Thyroid gland (tissue), 4 donors: ENCODE data around the gene LAMC1.

Experiments used
- POLR2A ChIP-seq, 2 donors: fragments of 450-650 bp; IDR thresholded peaks; one replicate each; pipeline ENCODE4 v1.6.1; 2017; ENCODE audit warnings: antibody characterized with exemption in 2 of 2, mild to moderate bottlenecking in 2 of 2, moderate library complexity in 1 of 2
- TF ChIP-seq, protein P1 (sequence below), 6 experiments: fragments of 200-600 bp in 3 of 6; fragments of 450-650 bp in 3 of 6; sonication (generic) in 3 of 6; IDR thresholded peaks; one replicate each; pipeline ENCODE4 v1.5.1; 2016 to 2019; ENCODE audit warnings: antibody characterized with exemption in 6 of 6, mild to moderate bottlenecking in 2 of 6, inconsistent platforms in 1 of 6, moderate library complexity in 1 of 6

- TF ChIP-seq, protein P1, sequence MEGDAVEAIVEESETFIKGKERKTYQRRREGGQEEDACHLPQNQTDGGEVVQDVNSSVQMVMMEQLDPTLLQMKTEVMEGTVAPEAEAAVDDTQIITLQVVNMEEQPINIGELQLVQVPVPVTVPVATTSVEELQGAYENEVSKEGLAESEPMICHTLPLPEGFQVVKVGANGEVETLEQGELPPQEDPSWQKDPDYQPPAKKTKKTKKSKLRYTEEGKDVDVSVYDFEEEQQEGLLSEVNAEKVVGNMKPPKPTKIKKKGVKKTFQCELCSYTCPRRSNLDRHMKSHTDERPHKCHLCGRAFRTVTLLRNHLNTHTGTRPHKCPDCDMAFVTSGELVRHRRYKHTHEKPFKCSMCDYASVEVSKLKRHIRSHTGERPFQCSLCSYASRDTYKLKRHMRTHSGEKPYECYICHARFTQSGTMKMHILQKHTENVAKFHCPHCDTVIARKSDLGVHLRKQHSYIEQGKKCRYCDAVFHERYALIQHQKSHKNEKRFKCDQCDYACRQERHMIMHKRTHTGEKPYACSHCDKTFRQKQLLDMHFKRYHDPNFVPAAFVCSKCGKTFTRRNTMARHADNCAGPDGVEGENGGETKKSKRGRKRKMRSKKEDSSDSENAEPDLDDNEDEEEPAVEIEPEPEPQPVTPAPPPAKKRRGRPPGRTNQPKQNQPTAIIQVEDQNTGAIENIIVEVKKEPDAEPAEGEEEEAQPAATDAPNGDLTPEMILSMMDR (IDR thresholded peaks at IDR 0.05): no peak
- TF ChIP-seq POLR2A (IDR thresholded peaks at IDR 0.05): no peak
These were observed 15.2 kb downstream of the LAMC1 start for GRCh38 chr1:183038333-183038866.
